Measurements from ENCODE around the gene EPHB4.

- TF ChIP-seq CTCF (tag by site-specific recombination; IDR thresholded peaks at IDR 0.05) (no peak), ZNF596 (tag by site-specific recombination; IDR thresholded peaks at IDR 0.05) (no peak), TSHZ1 (tag by site-specific recombination; IDR thresholded peaks at IDR 0.05; ENCODE audit: borderline replicate concordance) (no peak), REST (tag by site-specific recombination; IDR thresholded peaks at IDR 0.05) (no peak), ZBTB11 (tag by site-specific recombination; conservative IDR thresholded peaks at IDR 0.05; ENCODE audit: low read depth) (no peak), ZNF776 (tag by site-specific recombination; IDR thresholded peaks at IDR 0.05; ENCODE audit: borderline replicate concordance) (no peak), MYNN (tag by site-specific recombination; IDR thresholded peaks at IDR 0.05; ENCODE audit: borderline replicate concordance) (no peak), ZSCAN5A (tag by site-specific recombination; IDR thresholded peaks at IDR 0.05) (no peak), ZNF621 (tag by site-specific recombination; IDR thresholded peaks at IDR 0.05) (no peak), ZNF426 (tag by site-specific recombination; IDR thresholded peaks at IDR 0.05) (no peak), ZNF449 (tag by site-specific recombination; IDR thresholded peaks at IDR 0.05) (no peak), ZNF121 (tag by site-specific recombination; IDR thresholded peaks at IDR 0.05) (no peak)
Measured at GRCh38 chr7:100791881-100792666, 35.2 kb downstream of the EPHB4 start.
